ENCODE data around the gene PTMS. TPM values are rescaled to one million over a fixed set of nuclear protein-coding genes. Genes with fewer than 3 reads are reported as not detected.

The PTMS gene
- total and polyA plus RNA-seq, 12 donors, result 27.0 to 1,405 (median 150) TPM

- no peak overlapping the region for H3K27ac ChIP-seq
- 78 to 88% (median 86%) methylated on average over 5 of the region's 5 CpGs for WGBS, 4 donors
- H3K4me3 ChIP-seq, result no peak overlapping the region
- H3K27me3 ChIP-seq, result peaks cover 4% of the 10 kb centered on the region
- DNase-seq, result no peak
- H3K9me3 ChIP-seq (replicated peaks in 1 of 3), result no peaks in the 10 kb centered on the region
- intact Hi-C loops (cut with DNase I), result no loop called here
- H3K4me1 ChIP-seq (replicated peaks in 1 of 2), result no peaks in the 10 kb centered on the region
- TF ChIP-seq CTCF (IDR thresholded peaks at IDR 0.05), result no peak
- no peak for TF ChIP-seq POLR2A (IDR thresholded peaks at IDR 0.05)
- no peaks in the 10 kb centered on the region for H3K36me3 ChIP-seq (replicated peaks in 1 of 2)
Observed at GRCh38 chr12:6799147-6799546, 33.0 kb downstream of the PTMS start.

GRCh38 chr12:6807170-6807569 is 41.0 kb downstream of the PTMS start:
- peaks cover 3% of the 10 kb centered on the region for H3K27me3 ChIP-seq
- H3K36me3 ChIP-seq (replicated peaks in 1 of 2), result no peaks in the 10 kb centered on the region
- no peak overlapping the region for H3K27ac ChIP-seq
- 25 to 67% (median 37%) methylated on average over 1 of the region's 1 CpG for WGBS, 4 donors
- intact Hi-C loops (cut with DNase I), result no loop called here
- DNase-seq, result no peak
- no peaks in the 10 kb centered on the region for H3K4me1 ChIP-seq (replicated peaks in 1 of 2)
- no peak overlapping the region for H3K4me3 ChIP-seq
- H3K9me3 ChIP-seq (replicated peaks in 1 of 3), result no peaks in the 10 kb centered on the region
- no peak for TF ChIP-seq POLR2A (IDR thresholded peaks at IDR 0.05)
- no peak for TF ChIP-seq CTCF (IDR thresholded peaks at IDR 0.05)

GRCh38 chr12:6809056-6809455 is 42.9 kb downstream of the PTMS start:
- TF ChIP-seq POLR2A (IDR thresholded peaks at IDR 0.05) (no peak), CTCF (IDR thresholded peaks at IDR 0.05) (no peak)
- intact Hi-C loops (cut with DNase I), result no loop called here
- 73 to 82% (median 76%) methylated on average over 8 to 10 of the region's 10 CpGs for WGBS, 4 donors
- H3K36me3 ChIP-seq (replicated peaks in 1 of 2), result no peaks in the 10 kb centered on the region
- DNase-seq, result no peak
- no peak overlapping the region for H3K27ac ChIP-seq
- H3K27me3 ChIP-seq, result peaks cover 13% of the 10 kb centered on the region
- H3K9me3 ChIP-seq (replicated peaks in 1 of 3), result no peaks in the 10 kb centered on the region
- no peaks in the 10 kb centered on the region for H3K4me1 ChIP-seq (replicated peaks in 1 of 2)
- no peak overlapping the region for H3K4me3 ChIP-seq

GRCh38 chr12:6810758-6811157 is 44.6 kb downstream of the PTMS start:
- H3K27ac ChIP-seq, result no peak overlapping the region
- no peaks in the 10 kb centered on the region for H3K4me1 ChIP-seq (replicated peaks in 1 of 2)
- no peak overlapping the region for H3K4me3 ChIP-seq
- no peaks in the 10 kb centered on the region for H3K36me3 ChIP-seq (replicated peaks in 1 of 2)
- TF ChIP-seq POLR2A (IDR thresholded peaks at IDR 0.05) (no peak), CTCF (IDR thresholded peaks at IDR 0.05) (no peak)
- intact Hi-C loops (cut with DNase I), result no loop called here
- 78 to 88% (median 83%) methylated on average over 1 of the region's 1 CpG for whole genome bisulfite sequencing, 4 donors
- no peak for DNase-seq
- no peaks in the 10 kb centered on the region for H3K9me3 ChIP-seq (replicated peaks in 1 of 3)
- peaks cover 17% of the 10 kb centered on the region for H3K27me3 ChIP-seq

Data from adrenal gland (tissue), 12 donors.